Hepatocyte (in vitro differentiated cells): ENCODE measurements around the gene TOP1.

ENCODE experiments used
- CTCF ChIP-seq: fragments of 200-600 bp; sonication (generic); IDR thresholded peaks from 2 replicates; pipeline ENCODE4 v1.5.1; 2016; ENCODE audit warnings: antibody characterized with exemption, mild to moderate bottlenecking; ENCODE audit not compliant: poor library complexity
- EZH2 ChIP-seq: fragments of 200-600 bp; sonication (generic); IDR thresholded peaks from 2 replicates; pipeline ENCODE4 v1.6.1; 2016; ENCODE audit warnings: antibody characterized with exemption, mild to moderate bottlenecking, borderline replicate concordance

- TF ChIP-seq CTCF (no peak), EZH2 (no peak)
These were observed 24.3 kb downstream of the TOP1 start for GRCh38 chr20:41052742-41053419.
